SU-DHL-6 (cell line): Measurements from ENCODE around the gene BAZ2A.
A peak's percentile ranks its signal among the peaks of the same experiment; 100 is the strongest.

ENCODE experiments used
- H2AFZ ChIP-seq: fragments of 200-600 bp; sonication (generic); 2 replicates; pipeline ENCODE4 v1.6.1; 2014; ENCODE audit warnings: low read depth, mild to moderate bottlenecking, moderate library complexity, mixed read lengths, antibody characterized with exemption, low read length; ENCODE audit not compliant: severe bottlenecking
- H3F3A ChIP-seq: fragments of 200-600 bp; shearing (Covaris generic); 2 replicates; pipeline ENCODE4 v1.6.0; 2016; ENCODE audit warnings: antibody characterized with exemption, mild to moderate bottlenecking; ENCODE audit not compliant: insufficient read depth
- H3K27ac ChIP-seq: fragments of 200-600 bp; sonication (generic); 2 replicates; pipeline ENCODE4 v1.5.1; 2016; ENCODE audit warnings: low read depth, mild to moderate bottlenecking, low read length, moderate library complexity, mixed read lengths
- H3K27me3 ChIP-seq: fragments of 200-600 bp; sonication (generic), shearing (Covaris generic); 2 replicates; pipeline ENCODE4 v1.6.0; 2014; ENCODE audit warnings: mild to moderate bottlenecking, low read length
- H3K36me3 ChIP-seq: fragments of 200-600 bp; sonication (generic); 2 replicates; pipeline ENCODE4 v1.6.1; 2014; ENCODE audit warnings: mild to moderate bottlenecking, low read length, mixed read lengths
- H3K4me2 ChIP-seq: fragments of 300-600, 200-600 bp; shearing (Covaris generic), sonication (generic); 2 replicates; pipeline ENCODE4 v1.6.0; 2014; ENCODE audit warnings: low read length, low read depth, mild to moderate bottlenecking; ENCODE audit not compliant: poor library complexity, severe bottlenecking
- H3K4me3 ChIP-seq: fragments of 200-600 bp; sonication (generic); 2 replicates; pipeline ENCODE4 v1.5.1; 2014; ENCODE audit warnings: antibody characterized with exemption, low read length, mild to moderate bottlenecking, mixed read lengths; ENCODE audit not compliant: insufficient read depth, poor library complexity, severe bottlenecking
- H3K79me2 ChIP-seq: fragments of 200-600 bp; sonication (generic); 2 replicates; pipeline ENCODE4 v1.6.1; 2014; ENCODE audit warnings: mild to moderate bottlenecking, low read length, moderate library complexity; ENCODE audit not compliant: insufficient read depth
- H3K9ac ChIP-seq: fragments of 200-600 bp; sonication (generic); 2 replicates; pipeline ENCODE4 v1.7.0; 2014; ENCODE audit warnings: mild to moderate bottlenecking, low read length
- H3K9me2 ChIP-seq: fragments of 200-600 bp; sonication (generic); replicated peaks from 2 replicates; pipeline ENCODE4 v1.6.1; 2014; ENCODE audit warnings: low read length; ENCODE audit not compliant: insufficient read depth
- H3K9me3 ChIP-seq: fragments of 200-600 bp; sonication (generic); 2 replicates; pipeline ENCODE4 v1.6.1; 2014; ENCODE audit warnings: low read length, mixed read lengths; ENCODE audit not compliant: insufficient read depth
- H4K20me1 ChIP-seq: fragments of 200-600 bp; sonication (generic); 2 replicates; pipeline ENCODE4 v1.6.1; 2014; ENCODE audit warnings: low read depth, mild to moderate bottlenecking, antibody characterized with exemption, low read length, moderate library complexity, mixed read lengths
- CTCF ChIP-seq: fragments of 200-600 bp; sonication (generic); IDR thresholded peaks from one replicate; pipeline ENCODE4 v1.5.1; 2017; ENCODE audit warnings: antibody characterized with exemption, mild to moderate bottlenecking, low read length, moderate library complexity; ENCODE audit not compliant: insufficient read depth, poor library complexity, severe bottlenecking
- EZH2phosphoT487 ChIP-seq: fragments of 200-600 bp; sonication (generic), shearing (Covaris generic); conservative IDR thresholded peaks from 2 replicates; pipeline ENCODE4 v1.6.1; 2018; ENCODE audit warnings: mild to moderate bottlenecking, antibody characterized with exemption, low read length, moderate library complexity, mixed read lengths

BAZ2A gene

GRCh38 chr12:56630180-56630632 is at the start of gene BAZ2A:
Gene BAZ2A (minus strand): TSS chr12:56630326. CDS start chr12:56617530, 12,796 bp downstream.
- Histone ChIP-seq H3K9me3 (no peaks in the 10 kb centered on the region), H3F3A (no peaks in the 10 kb centered on the region; the same call in 1 of the 2 replicates), H3K27ac (peak within 1 kb of the TSS; percentile 47), H2AFZ (peak within 1 kb of the TSS; percentile 39), H3K9me2 (no peaks in the 10 kb centered on the region), H4K20me1 (no peaks in the 10 kb centered on the region), H3K36me3 (no peaks in the 10 kb centered on the region), H3K79me2 (peaks cover 53% of the 10 kb centered on the region), H3K4me3 (peak within 1 kb of the TSS; percentile 90), H3K4me2 (peak within 1 kb of the TSS; percentile 84), H3K9ac (peak within 1 kb of the TSS; percentile 92), H3K27me3 (no peaks in the 10 kb centered on the region)
- no peak for TF ChIP-seq CTCF
- TF ChIP-seq EZH2phosphoT487: no peak

GRCh38 chr12:56678852-56679251 is 48.7 kb upstream of the BAZ2A start:
- peaks cover 8% of the 10 kb centered on the region; the same call in 1 of the 2 replicates for H3K36me3 ChIP-seq
- peaks cover 96% of the 10 kb centered on the region for H3K79me2 ChIP-seq
- H3F3A ChIP-seq: peaks cover 13% of the 10 kb centered on the region; the same call in 1 of the 2 replicates
- TF ChIP-seq EZH2phosphoT487 (no peak), CTCF (no peak)
- no peaks in the 10 kb centered on the region for H3K9me3 ChIP-seq
- no peaks in the 10 kb centered on the region for H3K27me3 ChIP-seq
- no peak overlapping the region for H3K4me3 ChIP-seq
- H3K4me2 ChIP-seq: no peak overlapping the region
- H3K27ac ChIP-seq: no peak overlapping the region
- H3K9ac ChIP-seq: no peak overlapping the region
- H4K20me1 ChIP-seq: peaks cover 17% of the 10 kb centered on the region; the same call in 1 of the 2 replicates
- no peak overlapping the region for H2AFZ ChIP-seq
- no peaks in the 10 kb centered on the region for H3K9me2 ChIP-seq

GRCh38 chr12:56677680-56678079 is 47.6 kb upstream of the BAZ2A start:
- no peaks in the 10 kb centered on the region for H3K27me3 ChIP-seq
- H3K4me3 ChIP-seq: no peak overlapping the region
- no peak overlapping the region for H3K4me2 ChIP-seq
- no peak overlapping the region for H3K9ac ChIP-seq
- H3F3A ChIP-seq: peaks cover 17% of the 10 kb centered on the region
- TF ChIP-seq EZH2phosphoT487: no peak
- no peak for TF ChIP-seq CTCF
- peaks cover 19% of the 10 kb centered on the region for H4K20me1 ChIP-seq
- peaks cover 94% of the 10 kb centered on the region for H3K79me2 ChIP-seq
- H3K9me3 ChIP-seq: no peaks in the 10 kb centered on the region
- H2AFZ ChIP-seq: no peak overlapping the region
- no peak overlapping the region for H3K27ac ChIP-seq
- peaks cover 12% of the 10 kb centered on the region for H3K36me3 ChIP-seq
- no peaks in the 10 kb centered on the region for H3K9me2 ChIP-seq
